NK-92 treated with Interleukin-12 subunit alpha and Interleukin-12 subunit beta, amount 100 ng/mL, for 24 hours (cell line): ENCODE measurements around the gene PDZD4.

Source experiments
- DNase-seq: peaks from one replicate; lab custom pipeline; 2025; lab: John Stamatoyannopoulos, UW

Gene PDZD4

DNA sequence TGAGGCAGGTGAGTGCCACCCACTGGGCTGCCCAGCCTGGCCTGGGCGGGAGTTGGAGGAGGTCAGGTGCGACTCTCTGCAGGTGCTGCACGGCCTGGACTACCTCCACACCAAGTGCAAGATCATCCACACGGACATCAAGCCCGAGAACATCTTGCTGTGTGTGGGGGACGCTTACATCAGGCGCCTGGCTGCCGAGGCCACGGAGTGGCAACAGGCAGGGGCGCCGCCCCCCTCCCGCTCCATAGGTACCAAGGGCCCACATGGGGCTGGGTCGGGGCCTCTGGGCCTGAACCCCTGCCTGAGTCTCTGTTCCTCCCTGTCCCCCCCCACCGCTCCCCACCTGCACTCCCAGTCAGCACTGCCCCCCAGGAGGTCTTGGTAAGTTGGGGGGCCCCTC lies 47.5 kb downstream of the PDZD4 start:
- DNase-seq: no peak

- no peak for DNase-seq
Measured at GRCh38 chrX:153782313-153782712, 48.0 kb downstream of the PDZD4 start.

DNA sequence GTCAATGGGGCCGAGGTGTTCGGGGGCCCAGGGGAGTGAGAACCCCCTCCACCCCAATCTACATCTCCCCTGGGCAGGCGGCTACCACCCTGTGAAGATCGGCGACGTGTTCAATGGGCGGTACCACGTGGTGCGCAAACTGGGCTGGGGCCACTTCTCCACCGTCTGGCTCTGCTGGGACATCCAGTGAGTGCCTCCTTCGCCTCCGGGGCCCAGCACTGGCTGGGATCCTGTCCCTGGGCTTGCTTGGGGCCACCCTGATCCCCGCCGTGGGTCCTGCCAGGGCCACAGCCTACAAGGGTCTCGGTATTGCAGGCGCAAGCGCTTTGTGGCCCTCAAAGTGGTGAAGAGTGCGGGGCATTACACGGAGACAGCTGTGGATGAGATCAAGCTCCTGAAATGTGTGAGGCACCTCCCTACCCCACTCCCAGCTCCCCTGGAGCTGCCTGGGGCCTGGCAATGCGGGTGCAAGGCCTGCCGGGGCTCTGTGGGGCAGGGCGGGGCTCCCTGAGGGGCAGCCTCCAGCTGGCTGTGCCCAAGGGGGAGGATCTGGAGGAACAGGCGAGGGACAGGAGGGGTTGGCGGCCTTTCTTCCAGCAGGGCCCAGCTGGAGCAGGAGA lies 48.8 kb downstream of the PDZD4 start:
- no peak for DNase-seq

GRCh38 chrX:153780678-153781427 lies 49.5 kb downstream of the PDZD4 start, which contains the start of gene SRPK3:
Gene SRPK3 (plus strand): TSS chrX:153781041. CDS start chrX:153781087, 46 bp downstream.
- DNase-seq: no peak

DNA sequence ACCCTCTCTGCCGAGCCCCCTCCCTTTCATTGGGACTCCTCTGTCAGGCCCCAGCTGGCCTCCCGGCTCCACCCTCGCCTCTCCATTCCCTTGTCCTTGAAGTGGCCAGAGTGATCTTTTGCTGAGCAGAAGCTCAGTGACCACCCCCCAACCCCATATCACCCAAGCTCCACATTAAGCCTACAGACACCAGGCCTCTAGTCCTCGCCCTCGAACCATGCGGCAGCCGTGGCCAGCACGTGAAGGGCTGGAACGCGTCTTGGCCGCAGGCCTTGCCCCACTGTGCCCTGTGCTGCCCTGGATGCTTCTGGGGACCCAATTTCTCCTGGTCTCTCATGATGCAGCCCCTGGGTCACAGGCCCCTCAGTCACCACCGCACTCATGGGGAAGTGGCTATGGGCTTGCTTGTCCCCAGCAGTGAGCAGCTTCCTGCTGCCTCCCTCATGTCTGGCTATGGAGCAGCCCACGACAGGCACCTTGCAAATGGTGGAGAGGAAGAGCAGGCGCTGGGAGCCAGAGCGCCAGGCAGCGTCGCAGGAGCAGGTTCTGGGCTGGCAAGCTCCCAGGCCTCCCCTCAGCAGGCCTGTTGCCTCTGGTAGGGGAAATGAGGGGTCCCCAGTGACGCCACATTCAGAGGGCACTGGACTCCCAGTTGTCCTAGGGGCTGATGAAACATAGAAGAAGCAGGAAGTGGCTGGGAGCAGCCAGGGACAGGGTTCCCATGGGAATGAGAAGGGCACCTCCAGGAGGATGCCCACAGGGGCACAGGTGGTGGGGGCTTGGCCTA lies 50.3 kb downstream of the PDZD4 start:
- DNase-seq: no peak

DNA sequence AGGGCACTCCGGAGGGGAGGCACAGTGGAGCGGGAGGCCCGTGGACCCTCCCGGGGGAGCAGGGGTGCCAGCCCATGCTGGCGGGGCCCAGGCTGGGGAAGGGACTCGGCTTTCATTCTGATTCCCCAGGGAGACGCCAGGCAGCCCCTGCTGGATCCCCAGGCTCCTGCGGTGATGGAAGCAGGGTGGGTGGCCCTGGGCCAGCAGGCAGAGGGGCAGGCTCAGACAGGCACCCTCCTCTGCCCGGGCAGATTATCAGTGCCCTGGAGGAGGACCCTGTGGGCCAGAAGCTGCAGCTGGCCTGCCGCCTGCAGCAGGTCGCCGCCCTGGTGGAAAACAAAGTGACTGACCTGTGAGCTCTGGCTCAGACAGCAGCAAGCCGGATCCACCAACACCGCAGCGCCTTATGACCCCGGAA lies 51.7 kb downstream of the PDZD4 start:
- DNase-seq: no peak

DNA sequence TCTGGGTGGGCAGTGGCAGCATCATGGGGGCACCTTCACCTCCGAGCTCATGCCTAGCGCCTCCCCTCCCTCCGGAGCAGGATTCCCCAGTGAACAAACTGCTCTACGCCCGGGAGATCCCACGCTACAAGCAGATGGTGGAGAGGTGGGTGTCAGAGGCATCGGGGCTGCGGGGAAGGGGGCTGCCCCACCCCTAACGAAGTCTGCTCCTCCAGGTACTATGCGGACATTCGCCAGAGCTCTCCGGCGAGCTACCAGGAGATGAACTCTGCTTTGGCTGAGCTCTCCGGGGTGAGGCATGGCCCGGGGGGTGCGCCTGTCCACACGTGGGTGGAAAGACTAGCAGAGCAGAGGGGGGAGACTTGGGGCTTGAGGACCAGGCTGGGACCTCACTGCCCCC lies 52.2 kb downstream of the PDZD4 start:
- no peak for DNase-seq

- no peak for DNase-seq
Measured at GRCh38 chrX:153777261-153778090, 52.9 kb downstream of the PDZD4 start.

DNA sequence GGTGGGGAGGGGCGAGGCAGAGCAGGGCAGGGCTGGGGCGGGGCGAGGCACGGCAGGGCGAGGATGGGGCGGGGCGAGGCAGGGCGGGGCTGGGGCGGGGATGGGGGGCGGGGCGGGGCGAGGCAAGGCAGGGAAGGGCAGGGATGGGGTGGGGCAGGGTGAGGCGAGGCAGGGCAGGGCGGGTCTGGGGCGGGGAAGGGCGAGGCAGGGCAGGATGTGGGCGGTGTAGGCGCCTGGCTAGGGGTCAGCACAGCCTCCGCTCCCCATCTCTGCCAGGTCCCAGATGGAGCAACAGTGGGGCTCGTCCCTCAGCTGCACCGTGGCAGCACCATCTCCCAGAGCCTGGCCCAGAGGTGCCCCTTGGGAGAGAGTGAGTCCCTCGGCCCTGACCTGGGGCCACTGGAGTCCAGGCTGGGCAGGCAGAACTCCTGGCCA lies 53.7 kb downstream of the PDZD4 start:
- DNase-seq: no peak

DNA sequence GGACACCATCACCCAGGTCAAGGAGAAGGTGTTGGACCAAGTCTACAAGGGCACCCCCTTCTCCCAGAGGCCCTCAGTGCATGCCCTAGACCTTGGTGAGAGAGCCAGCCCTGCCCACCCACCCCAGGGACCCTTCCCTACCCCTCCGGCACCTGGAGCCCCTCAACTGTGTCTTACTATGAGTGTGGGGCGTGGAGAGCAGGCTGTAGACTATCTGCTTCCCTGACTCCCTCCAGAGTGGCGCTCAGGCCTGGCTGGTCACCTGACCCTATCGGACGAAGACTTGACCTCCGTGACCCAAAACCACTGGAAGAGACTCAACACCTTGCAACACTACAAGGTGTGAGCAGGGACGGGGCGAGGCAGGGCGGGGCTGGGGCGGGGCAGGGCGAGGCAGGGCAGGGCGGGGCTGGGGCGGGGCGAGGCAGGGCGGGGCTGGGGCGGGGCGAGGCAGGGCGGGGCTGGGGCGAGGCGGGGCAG lies 54.2 kb downstream of the PDZD4 start:
- DNase-seq: no peak

DNA sequence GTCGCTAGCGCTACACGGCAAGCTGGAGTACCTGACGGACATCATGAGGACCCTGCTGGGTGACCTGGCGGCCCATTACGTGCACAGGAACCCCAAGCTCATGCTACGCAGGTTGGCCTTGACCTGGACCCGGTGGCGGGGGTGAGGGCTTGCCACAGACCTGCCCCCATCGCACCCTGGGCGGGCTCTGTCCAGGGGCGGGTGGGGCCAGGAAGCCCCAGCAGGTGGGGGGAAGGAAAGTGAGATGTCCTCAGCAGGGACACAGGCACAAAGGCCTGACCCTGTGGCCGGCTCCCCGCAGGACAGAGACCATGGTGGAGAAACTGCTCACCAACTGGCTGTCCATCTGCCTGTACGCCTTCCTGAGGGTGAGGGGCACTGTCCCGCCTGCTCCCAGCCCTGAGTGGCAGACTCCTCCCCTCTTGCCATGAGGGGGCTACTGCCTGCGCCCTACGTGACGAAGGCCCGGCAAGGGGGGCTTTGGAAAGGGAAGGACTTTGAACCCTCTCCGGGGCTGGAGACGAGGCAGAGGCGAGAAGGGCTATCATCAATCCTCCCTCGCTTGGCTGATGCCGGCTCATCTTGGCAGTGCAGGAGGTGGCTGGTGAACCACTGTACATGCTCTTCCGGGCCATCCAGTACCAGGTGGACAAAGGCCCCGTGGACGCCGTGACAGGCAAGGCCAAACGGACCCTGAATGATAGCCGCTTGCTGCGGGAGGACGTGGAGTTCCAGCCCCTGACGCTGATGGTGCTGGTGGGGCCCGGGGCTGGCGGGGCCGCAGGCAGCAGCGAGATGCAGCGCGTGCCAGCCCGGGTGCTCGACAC lies 54.8 kb downstream of the PDZD4 start:
- no peak for DNase-seq

GRCh38 chrX:153774576-153775292 lies 55.6 kb downstream of the PDZD4 start:
- DNase-seq: no peak

DNA sequence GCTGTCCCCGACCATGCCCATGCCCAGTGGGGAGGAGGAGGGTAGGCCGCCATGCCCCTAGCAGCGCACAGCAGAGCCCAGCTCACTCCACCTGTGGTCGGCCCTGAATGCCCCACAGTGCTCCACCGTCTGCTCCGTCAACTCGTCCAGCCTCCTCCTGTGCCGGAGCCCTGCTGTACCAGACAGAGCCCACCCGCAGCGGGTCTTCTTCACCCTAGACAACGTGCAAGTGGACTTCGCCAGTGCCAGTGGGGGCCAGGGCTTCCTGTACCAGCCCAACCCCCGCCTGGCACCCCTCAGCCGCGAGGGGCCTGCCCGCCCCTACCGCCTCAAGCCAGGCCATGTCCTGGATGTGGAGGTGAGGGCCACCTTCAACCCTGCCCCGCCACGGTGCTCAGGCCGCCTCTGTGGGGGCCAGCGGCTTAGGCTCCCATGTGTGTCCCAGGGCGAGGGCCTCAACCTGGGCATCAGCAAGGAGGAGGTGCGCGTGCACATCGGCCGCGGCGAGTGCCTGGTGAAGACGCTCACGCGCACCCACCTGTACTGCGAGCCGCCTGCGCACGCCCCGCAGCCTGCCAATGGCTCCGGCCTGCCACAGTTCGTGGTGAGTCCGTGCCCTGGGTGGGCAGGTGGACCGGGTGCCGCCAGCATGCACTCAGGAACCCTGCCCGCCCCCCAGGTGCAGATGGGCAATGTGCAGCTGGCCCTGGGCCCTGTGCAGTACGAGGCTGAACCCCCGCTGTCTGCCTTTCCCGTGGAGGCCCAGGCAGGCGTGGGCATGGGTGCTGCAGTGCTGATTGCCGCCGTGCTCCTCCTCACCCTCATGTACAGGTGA lies 56.4 kb downstream of the PDZD4 start:
- no peak for DNase-seq

- no peak for DNase-seq
Measured at GRCh38 chrX:153773218-153773611, 57.1 kb downstream of the PDZD4 start.

- no peak for DNase-seq
Measured at GRCh38 chrX:153772316-153773217, 57.8 kb downstream of the PDZD4 start.

DNA sequence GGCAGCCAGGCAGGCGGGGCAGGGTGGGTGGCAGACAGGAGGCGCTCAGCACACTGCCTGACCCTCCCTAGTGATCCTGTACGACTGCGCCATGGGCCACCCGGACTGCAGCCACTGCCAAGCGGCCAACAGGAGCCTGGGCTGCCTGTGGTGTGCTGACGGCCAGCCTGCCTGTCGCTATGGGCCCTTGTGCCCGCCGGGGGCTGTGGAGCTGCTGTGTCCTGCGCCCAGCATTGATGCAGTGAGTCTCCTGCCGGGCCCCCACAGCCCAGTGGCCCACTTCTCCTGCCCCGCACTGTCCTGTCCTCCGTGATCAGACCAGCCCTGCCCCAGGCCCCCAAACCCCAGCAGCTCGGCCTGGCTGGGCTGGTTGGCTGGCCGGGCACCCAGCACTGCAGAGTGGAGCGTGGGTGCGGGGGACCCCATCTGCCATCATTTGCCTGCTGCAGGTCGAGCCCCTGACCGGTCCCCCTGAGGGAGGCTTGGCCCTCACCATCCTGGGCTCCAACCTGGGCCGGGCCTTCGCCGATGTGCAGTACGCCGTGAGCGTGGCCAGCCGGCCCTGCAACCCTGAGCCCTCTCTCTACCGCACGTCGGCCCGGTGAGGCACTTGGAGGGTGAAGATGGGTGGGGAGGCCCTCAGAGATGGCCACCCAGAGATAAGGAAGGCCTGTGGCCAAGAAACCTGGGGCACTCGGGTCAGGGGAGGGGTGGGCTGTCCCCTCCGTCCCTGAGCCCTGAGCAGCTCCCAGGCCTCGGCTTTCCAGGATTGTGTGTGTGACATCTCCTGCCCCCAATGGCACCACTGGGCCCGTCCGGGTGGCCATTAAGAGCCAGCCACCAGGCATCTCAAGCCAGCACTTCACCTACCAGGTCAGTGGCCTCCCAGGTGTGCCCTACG lies 58.7 kb downstream of the PDZD4 start:
- no peak for DNase-seq
